ENCODE measurements around the gene KCNAB3. TPM values are rescaled to one million over a fixed set of nuclear protein-coding genes. Genes with fewer than 3 reads are reported as not detected.

The KCNAB3 gene
- total RNA-seq: under 1 TPM in 1 of 2 donors, not detected in 1; 0.39 TPM

- no peak for DNase-seq (ENCODE audit: low spot score)
- TF ChIP-seq CTCF (IDR thresholded peaks at IDR 0.05): no peak
- Histone ChIP-seq H3K27me3 (no peaks in the 10 kb centered on the region), H3K4me3 (peak within 1 kb of the TSS in 1 of 2 donors; percentile 28), H3K27ac (no peak within 1 kb of the TSS), H3K36me3 (no peaks in the 10 kb centered on the region), H3K4me1 (peaks cover 0 to 38% of the 10 kb centered on the region in 2 donors), H3K9me3 (no peaks in the 10 kb centered on the region)
Measured at GRCh38 chr17:7929158-7930023, at the start of gene KCNAB3. TSS of gene KCNAB3 (minus strand) at chr17:7929856. CDS start at chr17:7929435, 421 bp downstream.

GRCh38 chr17:7977805-7978204 is 48.1 kb upstream of the KCNAB3 start:
- H3K4me3 ChIP-seq: no peak overlapping the region
- no peaks in the 10 kb centered on the region for H3K27me3 ChIP-seq
- no peak overlapping the region for H3K27ac ChIP-seq
- TF ChIP-seq CTCF (IDR thresholded peaks at IDR 0.05): no peak
- peaks cover 0 to 18% of the 10 kb centered on the region in 2 donors for H3K9me3 ChIP-seq
- DNase-seq (ENCODE audit: low spot score): no peak
- no peaks in the 10 kb centered on the region for H3K36me3 ChIP-seq
- H3K4me1 ChIP-seq: no peaks in the 10 kb centered on the region

GRCh38 chr17:7977039-7977438 is 47.4 kb upstream of the KCNAB3 start:
- Histone ChIP-seq H3K4me3 (no peak overlapping the region), H3K27ac (no peak overlapping the region), H3K4me1 (no peaks in the 10 kb centered on the region), H3K36me3 (no peaks in the 10 kb centered on the region), H3K9me3 (peaks cover 0 to 18% of the 10 kb centered on the region in 2 donors), H3K27me3 (no peaks in the 10 kb centered on the region)
- no peak for TF ChIP-seq CTCF (IDR thresholded peaks at IDR 0.05)
- no peak for DNase-seq (ENCODE audit: low spot score)

GRCh38 chr17:7974638-7975131 is 45.0 kb upstream of the KCNAB3 start:
- H3K27ac ChIP-seq: no peak overlapping the region
- peaks cover 0 to 18% of the 10 kb centered on the region in 2 donors for H3K9me3 ChIP-seq
- TF ChIP-seq CTCF (IDR thresholded peaks at IDR 0.05): no peak
- no peak overlapping the region for H3K4me3 ChIP-seq
- no peaks in the 10 kb centered on the region for H3K36me3 ChIP-seq
- no peak for DNase-seq (ENCODE audit: low spot score)
- no peaks in the 10 kb centered on the region for H3K4me1 ChIP-seq
- no peaks in the 10 kb centered on the region for H3K27me3 ChIP-seq

- no peak for DNase-seq (ENCODE audit: low spot score)
- Histone ChIP-seq H3K36me3 (no peaks in the 10 kb centered on the region), H3K4me1 (no peaks in the 10 kb centered on the region), H3K27ac (no peak overlapping the region), H3K4me3 (no peak overlapping the region), H3K9me3 (peaks cover 0 to 18% of the 10 kb centered on the region in 2 donors), H3K27me3 (no peaks in the 10 kb centered on the region)
- no peak for TF ChIP-seq CTCF (IDR thresholded peaks at IDR 0.05)
Measured at GRCh38 chr17:7972131-7972785, 42.6 kb upstream of the KCNAB3 start.
